CD4-positive, alpha-beta T cell treated with Interleukin-15 for 1 hour (primary cell): Measurements from ENCODE around the gene RAB43.
"Not testable (repeated sequence)": the region's sequence is repeated elsewhere in the genome, so short reads cannot be mapped to it uniquely, and the experiment has no call there.

Experiments used
- DNase-seq: peaks from one replicate; pipeline ENCODE4 v3.0.0-alpha.2; 2020

RAB43 gene

GRCh38 chr3:129121792-129122411 lies at the start of gene RAB43:
TSS of gene RAB43 (minus strand) at chr3:129121804. CDS start at chr3:129121489, 315 bp downstream.
- DNase-seq = peak; percentile 89

DNA sequence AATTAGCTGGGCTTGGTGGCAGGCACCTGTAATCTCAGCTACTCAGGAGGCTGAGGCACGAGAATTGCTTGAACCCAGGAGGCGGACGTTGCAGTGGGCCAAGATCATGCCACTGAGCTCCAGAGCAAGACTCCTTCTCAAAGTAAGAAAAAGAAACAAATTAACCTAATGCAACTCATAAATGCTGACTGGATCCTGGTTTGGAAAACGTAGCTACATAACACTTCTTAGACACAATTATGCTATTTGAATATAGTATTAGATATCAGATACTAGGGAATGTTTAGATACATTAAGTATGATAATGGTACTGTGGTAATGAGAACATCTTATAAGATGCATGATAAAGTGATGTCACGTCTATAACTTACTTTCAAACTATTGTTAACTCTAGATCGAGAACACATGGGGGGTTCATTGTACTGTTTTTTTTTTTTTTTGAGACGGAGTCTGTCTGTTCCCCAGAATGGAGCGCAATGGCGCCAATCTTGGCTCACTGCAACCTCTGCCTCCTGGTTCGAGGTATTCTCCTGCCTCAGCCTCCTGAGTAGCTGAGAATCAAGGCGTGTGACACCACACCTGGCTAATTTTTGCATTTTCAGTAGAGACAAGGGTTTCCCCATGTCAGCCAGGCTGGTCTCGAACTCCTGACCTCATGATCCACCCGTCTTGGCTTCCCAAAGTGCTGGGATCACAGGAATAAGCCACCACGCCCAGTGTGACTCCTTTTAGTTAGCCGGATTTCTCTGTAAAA lies 45.2 kb upstream of the RAB43 start:
- DNase-seq = no peak

DNA sequence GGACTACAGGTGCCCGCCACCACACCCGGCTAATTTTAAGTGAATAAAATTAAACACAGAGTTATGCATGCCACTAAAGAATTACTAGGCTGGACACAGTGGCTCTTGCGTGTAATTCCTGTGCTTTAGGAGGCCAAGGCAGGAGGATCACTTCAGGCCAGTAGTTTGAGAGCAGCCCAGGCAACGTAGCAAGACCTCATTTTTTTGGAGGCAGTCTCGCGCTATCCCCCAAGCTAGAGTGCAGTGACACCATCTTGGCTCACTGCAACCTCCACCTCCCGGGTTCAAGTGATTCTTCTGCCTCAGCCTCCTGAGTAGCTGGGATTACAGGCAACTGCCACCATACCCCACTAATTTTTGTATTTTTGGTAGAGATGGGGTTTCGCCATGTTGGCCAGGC lies 44.0 kb upstream of the RAB43 start:
- DNase-seq = not testable (repeated sequence)

DNA sequence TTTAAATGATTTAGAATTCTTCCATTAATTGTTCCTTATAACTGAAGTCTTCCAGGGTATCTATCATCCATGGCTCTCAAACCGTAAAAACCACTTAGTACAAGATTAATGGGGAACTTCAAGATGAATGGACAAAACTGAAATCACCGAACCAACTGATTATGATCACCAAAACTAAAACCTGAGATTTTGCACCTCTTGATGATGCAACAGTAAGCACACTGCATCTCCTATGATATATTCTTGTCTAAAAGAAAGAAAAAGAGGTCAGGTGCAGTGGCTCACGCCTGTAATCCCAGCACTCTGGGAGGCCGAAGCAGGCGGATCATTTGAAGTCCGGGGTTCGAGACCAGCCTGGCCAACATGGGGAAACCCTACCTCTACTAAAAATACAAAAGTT lies 42.9 kb upstream of the RAB43 start:
- no peak for DNase-seq

- no peak for DNase-seq
These were observed 41.4 kb upstream of the RAB43 start for GRCh38 chr3:129162729-129163579.

- DNase-seq = peak; percentile 20
These were observed 40.3 kb upstream of the RAB43 start for GRCh38 chr3:129161860-129162271.

DNA sequence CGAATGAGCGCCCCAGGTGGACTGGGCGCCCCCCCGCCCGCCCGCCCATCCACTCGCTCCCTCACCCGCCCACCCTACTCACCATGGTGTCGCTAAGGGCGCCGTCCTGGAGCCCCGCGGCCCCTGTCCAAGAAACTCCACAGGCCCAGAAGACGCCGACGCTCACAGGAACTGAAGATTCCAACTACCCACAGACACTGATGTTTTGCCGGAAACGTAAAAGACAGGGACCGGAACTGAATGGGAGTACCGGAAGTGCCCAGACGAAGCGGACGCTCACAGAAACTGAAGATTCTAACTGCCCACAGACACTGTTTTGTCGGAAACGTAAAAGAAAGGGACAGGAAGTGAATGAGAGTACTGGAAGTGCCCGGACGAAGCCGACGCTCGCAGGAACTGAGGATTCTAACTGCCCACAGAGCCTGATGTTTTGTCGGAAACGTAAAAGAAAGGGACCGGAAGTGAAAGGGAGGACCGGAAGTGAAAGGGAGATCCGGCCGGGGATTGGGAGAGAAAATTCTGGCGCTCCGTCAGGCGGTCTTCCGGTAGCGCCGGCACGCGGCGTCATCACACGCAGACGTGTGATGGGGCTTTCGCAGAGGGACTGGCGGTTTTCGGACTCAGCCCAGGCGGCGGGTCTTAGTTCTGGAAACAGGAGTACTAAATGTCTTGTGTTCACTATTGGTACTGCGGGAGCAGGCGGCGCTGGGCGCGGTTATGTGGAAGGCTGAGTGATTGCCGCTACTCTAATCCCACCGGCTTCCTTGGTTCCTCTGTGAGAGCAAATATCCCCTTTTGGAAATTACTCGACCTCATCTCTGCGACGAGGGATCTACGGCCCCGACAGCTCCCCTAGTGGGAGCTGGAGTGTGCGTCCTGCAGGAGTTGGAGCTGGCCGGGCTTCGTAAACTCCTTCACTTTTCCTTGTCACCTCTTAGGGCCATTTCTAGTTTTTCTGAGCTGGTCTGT lies 39.6 kb upstream of the RAB43 start, which contains the start of gene ISY1:
Gene ISY1, minus strand, starts transcription at position 173 of the 969 bp plus-strand sequence. Its CDS starts 88 bp downstream, at position 85.
- DNase-seq = peak; percentile 92

GRCh38 chr3:129144786-129145185 lies 23.2 kb upstream of the RAB43 start:
- DNase-seq = no peak

GRCh38 chr3:129141011-129141410 lies 19.4 kb upstream of the RAB43 start:
- not testable (repeated sequence) for DNase-seq

GRCh38 chr3:129139911-129140310 lies 18.3 kb upstream of the RAB43 start:
- no peak for DNase-seq

DNA sequence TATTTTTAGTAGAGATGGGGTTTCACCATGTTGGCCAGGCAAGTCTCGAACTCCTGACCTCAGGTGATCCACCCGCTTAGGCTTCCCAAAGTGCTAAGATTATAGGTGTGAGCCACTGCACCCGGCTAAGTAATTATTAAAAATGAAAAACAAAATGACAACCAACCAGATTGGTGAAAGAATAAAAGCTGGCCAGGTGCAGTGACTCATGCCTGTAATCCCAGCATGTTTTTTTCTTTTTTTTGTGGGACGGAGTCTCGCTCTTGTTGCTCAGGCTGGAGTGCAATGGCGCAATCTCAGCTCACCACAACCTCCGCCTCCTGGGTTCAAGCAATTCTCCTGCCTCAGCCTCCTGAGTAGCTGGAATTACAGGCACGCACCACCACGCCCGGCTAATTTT lies 14.7 kb upstream of the RAB43 start:
- not testable (repeated sequence) for DNase-seq

GRCh38 chr3:129132097-129132866 lies 10.7 kb upstream of the RAB43 start:
- DNase-seq = no peak

DNA sequence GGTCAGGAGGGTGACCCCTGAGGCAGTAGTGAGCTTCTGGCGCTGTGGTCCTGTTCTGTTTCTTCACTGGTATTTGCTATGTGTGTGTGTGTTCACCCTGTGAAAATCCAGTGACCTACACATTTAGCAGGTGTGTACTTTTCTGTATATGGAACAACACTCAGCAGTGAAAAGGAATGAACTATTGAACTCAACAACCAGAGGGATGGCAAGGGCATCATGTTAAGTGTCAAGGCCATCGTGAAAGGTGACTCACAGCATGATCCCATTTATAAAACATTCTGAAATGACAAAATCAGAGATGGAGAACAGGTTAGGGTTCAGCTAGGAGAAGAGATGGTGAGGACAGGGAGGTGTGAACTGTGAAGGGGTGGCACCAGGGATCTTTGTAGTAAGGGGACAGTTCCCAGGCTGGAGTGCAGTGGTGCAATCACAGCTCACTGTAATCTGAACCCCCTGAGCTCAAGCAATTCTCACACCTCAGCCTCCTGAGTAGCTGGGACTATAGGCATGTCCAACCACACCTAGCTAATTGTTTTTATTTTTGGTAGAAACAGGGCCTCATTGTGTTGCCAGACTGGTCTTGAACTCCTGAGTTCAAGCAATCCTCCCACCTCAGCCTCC lies 10.0 kb upstream of the RAB43 start:
- no peak for DNase-seq

DNA sequence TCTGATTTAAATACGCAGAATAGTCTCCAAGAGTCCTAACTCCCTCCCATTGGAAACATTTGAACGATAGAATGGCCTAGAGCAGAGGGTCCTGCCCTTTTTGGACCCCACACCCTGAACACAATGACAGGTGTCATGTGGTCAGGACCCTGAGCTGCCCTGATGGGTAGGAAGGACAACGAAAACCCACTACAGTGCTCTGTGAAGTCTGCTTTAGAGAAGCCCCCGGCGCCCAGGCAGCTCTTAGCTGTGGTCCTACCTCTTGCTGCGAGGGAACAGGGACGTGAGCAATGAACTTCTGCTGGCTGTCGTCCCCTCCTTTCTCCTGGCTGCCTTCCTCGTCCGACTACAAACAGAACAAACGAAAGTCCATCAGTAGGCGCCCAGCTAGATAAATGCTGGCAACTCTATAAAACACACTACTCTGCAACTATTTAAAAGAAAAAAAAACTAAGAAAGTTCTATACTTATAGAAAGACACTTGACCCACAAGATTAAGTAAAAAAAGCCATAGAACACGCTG lies 8.7 kb upstream of the RAB43 start:
- DNase-seq = no peak

- DNase-seq = no peak
These were observed 7.0 kb upstream of the RAB43 start for GRCh38 chr3:129128357-129129155.

GRCh38 chr3:129126726-129127280 lies 5.2 kb upstream of the RAB43 start:
- DNase-seq = no peak

DNA sequence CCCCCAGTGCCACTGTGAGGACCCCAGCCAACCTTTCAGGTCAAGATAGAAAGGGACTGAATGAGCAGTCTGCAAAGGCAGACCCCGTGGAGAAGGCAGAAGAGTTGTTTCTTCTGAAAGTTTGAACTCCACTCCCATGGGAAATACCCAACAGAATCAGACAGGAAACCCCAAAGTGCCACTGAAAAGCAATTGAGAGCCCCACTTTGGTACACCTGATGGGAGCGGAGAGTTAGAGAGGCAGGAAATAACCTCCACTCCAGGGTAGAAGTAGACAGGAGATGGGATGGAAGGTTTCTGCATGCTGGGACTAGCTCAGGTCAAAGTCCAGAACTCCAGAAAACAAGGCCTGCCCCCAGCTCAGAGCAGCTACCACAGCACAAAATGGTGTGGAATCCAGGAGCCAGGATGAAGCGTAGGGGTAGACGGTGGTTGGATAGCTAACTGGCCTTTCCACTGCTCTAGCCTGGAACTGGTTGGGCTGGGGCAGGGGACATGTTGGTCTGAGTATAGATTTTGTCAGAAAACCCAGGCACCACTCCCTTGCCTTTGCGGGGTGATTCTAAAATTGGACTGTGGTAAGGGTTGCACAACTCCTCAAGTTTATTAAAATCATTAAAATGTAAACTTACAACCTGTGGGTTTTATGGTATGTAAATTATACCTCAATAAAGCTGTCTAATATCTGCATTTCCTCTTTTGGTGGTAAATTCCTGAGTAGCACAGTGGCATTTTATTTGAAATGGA lies 1.9 kb upstream of the RAB43 start:
- no peak for DNase-seq

GRCh38 chr3:129122412-129123011 lies 908 bp upstream of the RAB43 start:
- no peak for DNase-seq
